Frontal cortex (tissue), 4 donors: Measurements from ENCODE around the gene NKAP. TPM values are rescaled to one million over a fixed set of nuclear protein-coding genes. Genes with fewer than 3 reads are reported as not detected.

ENCODE experiments used
- DNase-seq, 2 donors: peaks; one replicate each; pipeline ENCODE4 v3.0.0; 2012; ENCODE audit warnings: low spot score in 2 of 2
- FAIRE-seq: peaks from 2 replicates; lab custom pipeline; 2012; peaks lifted over from hg19 to GRCh38; lab: Jason Lieb, UNC
- total RNA-seq: library from RNA; depleted of rRNA; stranded (reverse); fragments of >200 nt; gene quantifications from one replicate; pipeline ENCODE4 v1.2.3, GENCODE V29; 2014
- donor health status: control.
- donor health status: control.
- donor health status: control.

The NKAP gene
- total RNA-seq, 1 donor from 2014 or later = 8.6 TPM

GRCh38 chrX:119871599-119872395 is 71.8 kb downstream of the NKAP start, which contains the start of the genes NDUFA1 and RNF113A:
Gene NDUFA1, plus strand, starts transcription at chrX:119871832. Its CDS starts 80 bp downstream, at chrX:119871912.
Gene RNF113A, minus strand, starts transcription at chrX:119871733. Its CDS starts 120 bp downstream, at chrX:119871613.
- FAIRE-seq (no peak), DNase-seq (peak; percentile 47 to 70)

GRCh38 chrX:119871245-119871598 is 72.3 kb downstream of the NKAP start:
- FAIRE-seq (no peak), DNase-seq (no peak)

Other genes starting within 250 kb of the NKAP start
- 0.82 TPM for gene SOWAHD, start 185.2 kb downstream of the NKAP start, total RNA-seq
- 3,561 TPM for gene RPL39, start 152.1 kb downstream of the NKAP start, total RNA-seq
- 3.7 TPM for gene UPF3B, start 90.8 kb downstream of the NKAP start, total RNA-seq
- 17.5 TPM for gene RNF113A, start 72.0 kb downstream of the NKAP start, total RNA-seq
- 46.9 TPM for gene NDUFA1, start 71.9 kb downstream of the NKAP start, total RNA-seq
- not detected for gene AKAP14, start 47.9 kb downstream of the NKAP start, total RNA-seq
- not detected for gene RHOXF2B, start 133.9 kb upstream of the NKAP start, total RNA-seq
- not detected for gene RHOXF1, start 172.2 kb upstream of the NKAP start, total RNA-seq
- gene RHOXF2, start 214.9 kb upstream of the NKAP start, total RNA-seq = not detected